HepG2 (cell line): ENCODE measurements around the gene ALDH1A1. TPM values are rescaled to one million over a fixed set of nuclear protein-coding genes. Genes with fewer than 3 reads are reported as not detected.
A peak's percentile ranks its signal among the peaks of the same experiment; 100 is the strongest.

ENCODE experiments used
- ATAC-seq: fragments of 200-7000 bp; cut with Tn5 transposase; 3 replicates; pipeline ENCODE4 v1.9.1; 2020; ENCODE audit warnings: mild to moderate bottlenecking, moderate library complexity
- BruUV-seq: library from RNA; stranded (reverse); fragments of 400-500 nt; replicated peaks from 2 replicates; lab custom pipeline; 2021; lab: Mats Ljungman, UMichigan
- CTCF ChIA-PET: fragments of 300-600 bp; formaldehyde crosslinking; extraction: SDS; loops from one replicate; lab custom pipeline; 2021; ENCODE audit warnings: low total read pairs, inconsistent platforms, low intra/inter-chr PET ratio; lab: Yijun Ruan, JAX
- POLR2A ChIA-PET: fragments of 350-600 bp; sonication (Branson Sonifier 250); formaldehyde crosslinking; loops from one replicate; lab custom pipeline; 2020; ENCODE audit warnings: antibody characterized with exemption, inconsistent platforms; lab: Yijun Ruan, JAX
- DNase-seq: peaks from one replicate; pipeline ENCODE4 v3.0.0-alpha.2; 2015; ENCODE audit warnings: low spot score
- FAIRE-seq: peaks from 3 replicates; lab custom pipeline; 2011; peaks lifted over from hg19 to GRCh38; lab: Jason Lieb, UNC
- H2AFZ ChIP-seq: one replicate; pipeline ENCODE4 v1.6.1; 2011; ENCODE audit warnings: low read length, inconsistent platforms
- H3K27ac ChIP-seq: fragments of 300-600 bp; 3 replicates; pipeline ENCODE4 v1.8.0; 2011; ENCODE audit warnings: mixed run types, mild to moderate bottlenecking, mixed read lengths, low read length, inconsistent platforms; ENCODE audit not compliant: insufficient read depth; ENCODE audit errors: extremely low read length
- H3K27me3 ChIP-seq, 2 experiments: fragments of 200-600 bp in 1 of 2; 2 replicates in 1 of 2; 3 replicates in 1 of 2; pipeline versions ENCODE4 v1.6.0 to v1.8.0; 2011; ENCODE audit warnings: low read length in 2 of 2, mild to moderate bottlenecking in 2 of 2, moderate library complexity in 2 of 2, inconsistent platforms in 1 of 2; ENCODE audit not compliant: insufficient read depth in 2 of 2, control insufficient read depth in 1 of 2
- H3K36me3 ChIP-seq, 2 experiments: fragments of 200-600 bp in 1 of 2; replicated peaks in 1 of 2; 2 replicates in 1 of 2; 3 replicates in 1 of 2; pipeline versions ENCODE4 v1.5.1 to v1.8.0; 2011; ENCODE audit warnings: low read length in 2 of 2, inconsistent platforms in 1 of 2; ENCODE audit not compliant: insufficient read depth in 2 of 2, control insufficient read depth in 1 of 2
- H3K4me1 ChIP-seq: 2 replicates; pipeline ENCODE4 v1.5.1; 2012; ENCODE audit warnings: low read length, inconsistent platforms; ENCODE audit not compliant: insufficient read depth
- H3K4me2 ChIP-seq: 2 replicates; pipeline ENCODE4 v1.6.0; 2011; ENCODE audit warnings: low read depth, low read length, inconsistent platforms
- H3K4me3 ChIP-seq, 3 experiments: fragments of 200-600 bp in 1 of 3; sonication (generic), shearing (Covaris generic) in 1 of 3; replicated peaks in 1 of 3; 2 replicates each; pipeline ENCODE4 v1.5.1; 2011 to 2016; ENCODE audit warnings: low read length in 3 of 3, inconsistent platforms in 2 of 3, low read depth in 2 of 3, mild to moderate bottlenecking in 2 of 3, control low read depth in 1 of 3, mixed read lengths in 1 of 3; ENCODE audit not compliant: insufficient read depth in 1 of 3
- H3K79me2 ChIP-seq: one replicate; pipeline ENCODE4 v1.6.1; 2011; ENCODE audit warnings: low read length, inconsistent platforms; ENCODE audit not compliant: insufficient read depth
- H3K9ac ChIP-seq: 2 replicates; pipeline ENCODE4 v1.6.0; 2011; ENCODE audit warnings: mild to moderate bottlenecking, low read depth, low read length, inconsistent platforms; ENCODE audit not compliant: insufficient read depth
- H3K9me3 ChIP-seq: 2 replicates; pipeline ENCODE4 v1.5.1; 2012; ENCODE audit warnings: mild to moderate bottlenecking, low read length
- H4K20me1 ChIP-seq: 2 replicates; pipeline ENCODE4 v1.6.0; 2011; ENCODE audit warnings: inconsistent platforms, mild to moderate bottlenecking, low read length, moderate library complexity; ENCODE audit not compliant: insufficient read depth
- ARID5B ChIP-seq: IDR thresholded peaks from 2 replicates; pipeline ENCODE4 v1.4.0; 2020; ENCODE audit warnings: mild to moderate bottlenecking, missing genetic modification reagents
- EED ChIP-seq: sonication (generic); formaldehyde crosslinking; IDR thresholded peaks from 2 replicates; pipeline ENCODE4 v1.5.0; 2020; ENCODE audit warnings: mild to moderate bottlenecking, missing genetic modification reagents
- GRHL1 ChIP-seq: sonication (generic); formaldehyde crosslinking; conservative IDR thresholded peaks from 2 replicates; pipeline ENCODE4 v1.8.0; 2022; ENCODE audit warnings: missing genetic modification reagents
- KDM4B ChIP-seq: sonication (generic); formaldehyde crosslinking; IDR thresholded peaks from 2 replicates; pipeline ENCODE4 v1.4.0; 2020; ENCODE audit warnings: missing genetic modification reagents
- KLF11 ChIP-seq: IDR thresholded peaks from 2 replicates; pipeline ENCODE4 v1.6.1; 2016; ENCODE audit warnings: missing compliant biosample characterization
- MBD4 ChIP-seq: IDR thresholded peaks from 2 replicates; pipeline ENCODE4 v1.6.1; 2012; ENCODE audit warnings: low read length, inconsistent platforms, borderline replicate concordance
- SOX5 ChIP-seq: IDR thresholded peaks from 2 replicates; pipeline ENCODE4 v1.6.1; 2016; ENCODE audit warnings: borderline replicate concordance
- SOX6 ChIP-seq, 2 experiments: fragments of 450-650 bp in 1 of 2; sonication (generic) in 1 of 2; formaldehyde crosslinking in 1 of 2; IDR thresholded peaks; 2 replicates each; pipeline versions ENCODE4 v1.4.0 to v1.6.1; 2017 to 2020; ENCODE audit warnings: antibody characterized with exemption in 1 of 2, mild to moderate bottlenecking in 1 of 2, missing genetic modification reagents in 1 of 2
- SP140L ChIP-seq: sonication (generic); formaldehyde crosslinking; IDR thresholded peaks from 2 replicates; pipeline ENCODE4 v1.4.0; 2020; ENCODE audit warnings: missing genetic modification reagents, borderline replicate concordance
- THAP8 ChIP-seq: sonication (generic); formaldehyde crosslinking; IDR thresholded peaks from 2 replicates; pipeline ENCODE4 v1.5.1; 2020; ENCODE audit warnings: missing genetic modification reagents, mild to moderate bottlenecking, borderline replicate concordance
- TRIM22 ChIP-seq: fragments of 450-650 bp; IDR thresholded peaks from 2 replicates; pipeline ENCODE4 v1.6.1; 2017
- ZFP1 ChIP-seq: IDR thresholded peaks from 2 replicates; pipeline ENCODE4 v1.6.1; 2016
- ZNF225 ChIP-seq: sonication (generic); formaldehyde crosslinking; IDR thresholded peaks from 2 replicates; pipeline ENCODE4 v1.4.0; 2020; ENCODE audit warnings: mild to moderate bottlenecking, missing genetic modification reagents
- ZNF652 ChIP-seq: IDR thresholded peaks from 2 replicates; pipeline ENCODE4 v1.6.1; 2016; ENCODE audit warnings: low read depth, borderline replicate concordance
- ZNF691 ChIP-seq: sonication (generic); formaldehyde crosslinking; IDR thresholded peaks from 2 replicates; pipeline ENCODE4 v1.4.0; 2020; ENCODE audit warnings: missing genetic modification reagents, low read depth, mild to moderate bottlenecking, borderline replicate concordance
- ZSCAN20 ChIP-seq: sonication (generic); formaldehyde crosslinking; IDR thresholded peaks from 2 replicates; pipeline ENCODE4 v1.4.0; 2020; ENCODE audit warnings: missing genetic modification reagents, mild to moderate bottlenecking, borderline replicate concordance
- in situ Hi-C: cut with HindIII; loops from 2 replicates; pipeline ENCODE4 v1.10.0; 2017; ENCODE audit warnings: low pct_unique_long_range_greater_than_20kb; ENCODE audit not compliant: extremely low pct_ligation_motif_present
- intact Hi-C: fragments of 100-400 bp; cut with micrococcal nuclease; formaldehyde crosslinking; loops from one replicate; pipeline ENCODE4 v1.10.0; 2022; ENCODE audit not compliant: unreplicated experiment
- polyA plus RNA-seq, 8 experiments: library from polyadenylated mRNA; depleted of rRNA in 3 of 8; stranded (reverse) in 7 of 8; unstranded in 1 of 8; fragments of >200 nt; fragmentation: Illumina TruSeq in 4 of 8; extraction: Trizol in 4 of 8; gene quantifications; 2 replicates each; pipeline versions ENCODE4 v1.2.1 to v1.2.3, GENCODE V29; 2011 to 2016; ENCODE audit warnings: low read depth in 4 of 8, missing spikeins in 1 of 8, mixed read lengths in 1 of 8; ENCODE audit not compliant: insufficient read depth in 1 of 8
- total RNA-seq, 5 experiments: library from RNA; depleted of rRNA; stranded (reverse); fragments of >200 nt; fragmentation: Illumina TruSeq; extraction: Trizol; gene quantifications; 2 replicates each; pipeline ENCODE4 v1.2.3, GENCODE V29; 2016; ENCODE audit warnings: low read depth in 1 of 5

Gene ALDH1A1
- total and polyA plus RNA-seq, 2 of the 13 experiments (the other 11 are each of a cell fraction or from before 2014, with no cell fraction given), result 88.2 to 439 TPM

GRCh38 chr9:72946821-72947220 lies 6.0 kb downstream of the ALDH1A1 start:
- no peak for DNase-seq
- in situ Hi-C loops (no loop called here), intact Hi-C loops (no loop called here)
- peak overlapping the region; percentile 75 for H3K27ac ChIP-seq
- H3K4me1 ChIP-seq, result peaks cover 73% of the 10 kb centered on the region
- H3K9me3 ChIP-seq, result no peaks in the 10 kb centered on the region
- peak overlapping the region; percentile 77 for H3K4me2 ChIP-seq
- no peak for ATAC-seq
- no peaks in the 10 kb centered on the region; a peak in 1 of 5 replicates for H3K36me3 ChIP-seq
- BruUV-seq, result no TSS peak
- POLR2A ChIA-PET, result interaction anchor here (1.5 to 4.3 kb wide), 3 partner anchors 16 to 37 kb away, joined by 3 to 20 read pairs (median 16); no protein-coding TSS in a partner anchor
- CTCF ChIA-PET, result no interaction called here
- no peak for TF ChIP-seq ZNF652 (CRISPR knock-in tag)
- no peak for TF ChIP-seq SP140L
- no peak for TF ChIP-seq ZSCAN20
- no peak for TF ChIP-seq MBD4
- TF ChIP-seq ARID5B, result peak; percentile 35; the same call in 1 of the 2 replicates
- TF ChIP-seq GRHL1 (CRISPR knock-in tag), result no peak
- no peak for TF ChIP-seq KLF11 (CRISPR knock-in tag)
- TF ChIP-seq THAP8 (CRISPR knock-in tag), result no peak
- TF ChIP-seq EED (CRISPR knock-in tag), result no peak
- no peak for TF ChIP-seq SOX6 (IDR thresholded peaks at IDR 0.05)
- 0 out of 2 replicates have a peak, but pooled peaks have one; percentile 24 for TF ChIP-seq SOX6 (CRISPR knock-in tag; IDR thresholded peaks at IDR 0.05)
- peak; percentile 49; the same call in 1 of the 2 replicates for TF ChIP-seq SOX5
- TF ChIP-seq ZFP1, result no peak
- no peak for TF ChIP-seq KDM4B (CRISPR knock-in tag)
- no peak for TF ChIP-seq ZNF225 (CRISPR knock-in tag)
- no peak for TF ChIP-seq ZNF691 (CRISPR knock-in tag)
- TF ChIP-seq TRIM22, result no peak
- no peak overlapping the region for H3K4me3 ChIP-seq
- no peaks in the 10 kb centered on the region for H3K27me3 ChIP-seq
- H4K20me1 ChIP-seq, result no peaks in the 10 kb centered on the region
- peaks cover 100% of the 10 kb centered on the region for H3K79me2 ChIP-seq
- no peak overlapping the region for H3K9ac ChIP-seq
- no peak for FAIRE-seq
- H2AFZ ChIP-seq, result no peak overlapping the region
